ENCODE results near the gene CCDC102B. TPM values are rescaled to one million over a fixed set of nuclear protein-coding genes. Genes with fewer than 3 reads are reported as not detected.

CCDC102B gene
- total RNA-seq, 1 experiment from 2014 or later = 3.1 TPM

DNA sequence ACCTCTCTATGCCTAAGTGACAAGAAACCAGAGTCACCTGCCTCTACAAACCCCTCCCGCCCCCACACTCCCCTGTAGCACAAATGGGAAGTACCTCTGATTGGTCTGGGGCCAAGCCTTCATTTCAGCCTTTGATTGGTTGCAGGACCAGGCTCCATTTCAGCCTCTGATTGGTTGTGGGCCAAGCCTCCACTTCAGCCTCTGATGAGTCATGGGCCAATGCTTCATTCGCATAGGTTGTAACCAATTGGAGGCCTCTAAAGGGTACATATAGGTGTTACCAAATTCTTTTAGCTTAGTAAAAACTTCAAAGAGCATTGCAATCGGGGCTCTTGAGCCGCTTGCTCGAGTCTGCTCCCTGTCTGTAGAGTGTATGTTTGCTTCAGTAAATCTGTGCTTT, 25.0 kb downstream of the CCDC102B start:
- H3K36me3 Mint-ChIP-seq = no peaks in the 10 kb centered on the region
- no peak for ATAC-seq
- TF ChIP-seq MYBL2 (CRISPR knock-in tag; IDR thresholded peaks at IDR 0.05) (no peak), ELF4 (CRISPR knock-in tag; IDR thresholded peaks at IDR 0.05; ENCODE audit: low read depth) (no peak), TCF7 (CRISPR knock-in tag; IDR thresholded peaks at IDR 0.05; ENCODE audit: low read depth) (no peak), ZNF416 (CRISPR knock-in tag; IDR thresholded peaks at IDR 0.05) (no peak), ZNF317 (CRISPR knock-in tag; IDR thresholded peaks at IDR 0.05; ENCODE audit: borderline replicate concordance, low read depth) (no peak), GRHL2 (CRISPR knock-in tag; IDR thresholded peaks at IDR 0.05; ENCODE audit: insufficient replicate concordance, severe bottlenecking) (no peak), TP53 (CRISPR knock-in tag; IDR thresholded peaks at IDR 0.05) (no peak), ZNF232 (CRISPR knock-in tag; IDR thresholded peaks at IDR 0.05) (no peak), ZNF138 (CRISPR knock-in tag; conservative IDR thresholded peaks at IDR 0.05) (no peak)
- TF ChIP-seq, protein P1, sequence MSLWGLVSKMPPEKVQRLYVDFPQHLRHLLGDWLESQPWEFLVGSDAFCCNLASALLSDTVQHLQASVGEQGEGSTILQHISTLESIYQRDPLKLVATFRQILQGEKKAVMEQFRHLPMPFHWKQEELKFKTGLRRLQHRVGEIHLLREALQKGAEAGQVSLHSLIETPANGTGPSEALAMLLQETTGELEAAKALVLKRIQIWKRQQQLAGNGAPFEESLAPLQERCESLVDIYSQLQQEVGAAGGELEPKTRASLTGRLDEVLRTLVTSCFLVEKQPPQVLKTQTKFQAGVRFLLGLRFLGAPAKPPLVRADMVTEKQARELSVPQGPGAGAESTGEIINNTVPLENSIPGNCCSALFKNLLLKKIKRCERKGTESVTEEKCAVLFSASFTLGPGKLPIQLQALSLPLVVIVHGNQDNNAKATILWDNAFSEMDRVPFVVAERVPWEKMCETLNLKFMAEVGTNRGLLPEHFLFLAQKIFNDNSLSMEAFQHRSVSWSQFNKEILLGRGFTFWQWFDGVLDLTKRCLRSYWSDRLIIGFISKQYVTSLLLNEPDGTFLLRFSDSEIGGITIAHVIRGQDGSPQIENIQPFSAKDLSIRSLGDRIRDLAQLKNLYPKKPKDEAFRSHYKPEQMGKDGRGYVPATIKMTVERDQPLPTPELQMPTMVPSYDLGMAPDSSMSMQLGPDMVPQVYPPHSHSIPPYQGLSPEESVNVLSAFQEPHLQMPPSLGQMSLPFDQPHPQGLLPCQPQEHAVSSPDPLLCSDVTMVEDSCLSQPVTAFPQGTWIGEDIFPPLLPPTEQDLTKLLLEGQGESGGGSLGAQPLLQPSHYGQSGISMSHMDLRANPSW (CRISPR knock-in tag; conservative IDR thresholded peaks at IDR 0.05; ENCODE audit: low read depth) = no peak
- TF ChIP-seq, protein P2, sequence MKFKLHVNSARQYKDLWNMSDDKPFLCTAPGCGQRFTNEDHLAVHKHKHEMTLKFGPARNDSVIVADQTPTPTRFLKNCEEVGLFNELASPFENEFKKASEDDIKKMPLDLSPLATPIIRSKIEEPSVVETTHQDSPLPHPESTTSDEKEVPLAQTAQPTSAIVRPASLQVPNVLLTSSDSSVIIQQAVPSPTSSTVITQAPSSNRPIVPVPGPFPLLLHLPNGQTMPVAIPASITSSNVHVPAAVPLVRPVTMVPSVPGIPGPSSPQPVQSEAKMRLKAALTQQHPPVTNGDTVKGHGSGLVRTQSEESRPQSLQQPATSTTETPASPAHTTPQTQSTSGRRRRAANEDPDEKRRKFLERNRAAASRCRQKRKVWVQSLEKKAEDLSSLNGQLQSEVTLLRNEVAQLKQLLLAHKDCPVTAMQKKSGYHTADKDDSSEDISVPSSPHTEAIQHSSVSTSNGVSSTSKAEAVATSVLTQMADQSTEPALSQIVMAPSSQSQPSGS (CRISPR knock-in tag; IDR thresholded peaks at IDR 0.05; ENCODE audit: borderline replicate concordance, low read depth) = no peak
- TF ChIP-seq, protein P3, sequence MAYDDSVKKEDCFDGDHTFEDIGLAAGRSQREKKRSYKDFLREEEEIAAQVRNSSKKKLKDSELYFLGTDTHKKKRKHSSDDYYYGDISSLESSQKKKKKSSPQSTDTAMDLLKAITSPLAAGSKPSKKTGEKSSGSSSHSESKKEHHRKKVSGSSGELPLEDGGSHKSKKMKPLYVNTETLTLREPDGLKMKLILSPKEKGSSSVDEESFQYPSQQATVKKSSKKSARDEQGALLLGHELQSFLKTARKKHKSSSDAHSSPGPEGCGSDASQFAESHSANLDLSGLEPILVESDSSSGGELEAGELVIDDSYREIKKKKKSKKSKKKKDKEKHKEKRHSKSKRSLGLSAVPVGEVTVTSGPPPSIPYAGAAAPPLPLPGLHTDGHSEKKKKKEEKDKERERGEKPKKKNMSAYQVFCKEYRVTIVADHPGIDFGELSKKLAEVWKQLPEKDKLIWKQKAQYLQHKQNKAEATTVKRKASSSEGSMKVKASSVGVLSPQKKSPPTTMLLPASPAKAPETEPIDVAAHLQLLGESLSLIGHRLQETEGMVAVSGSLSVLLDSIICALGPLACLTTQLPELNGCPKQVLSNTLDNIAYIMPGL (CRISPR knock-in tag; IDR thresholded peaks at IDR 0.05) = no peak
- TF ChIP-seq, protein P4, sequence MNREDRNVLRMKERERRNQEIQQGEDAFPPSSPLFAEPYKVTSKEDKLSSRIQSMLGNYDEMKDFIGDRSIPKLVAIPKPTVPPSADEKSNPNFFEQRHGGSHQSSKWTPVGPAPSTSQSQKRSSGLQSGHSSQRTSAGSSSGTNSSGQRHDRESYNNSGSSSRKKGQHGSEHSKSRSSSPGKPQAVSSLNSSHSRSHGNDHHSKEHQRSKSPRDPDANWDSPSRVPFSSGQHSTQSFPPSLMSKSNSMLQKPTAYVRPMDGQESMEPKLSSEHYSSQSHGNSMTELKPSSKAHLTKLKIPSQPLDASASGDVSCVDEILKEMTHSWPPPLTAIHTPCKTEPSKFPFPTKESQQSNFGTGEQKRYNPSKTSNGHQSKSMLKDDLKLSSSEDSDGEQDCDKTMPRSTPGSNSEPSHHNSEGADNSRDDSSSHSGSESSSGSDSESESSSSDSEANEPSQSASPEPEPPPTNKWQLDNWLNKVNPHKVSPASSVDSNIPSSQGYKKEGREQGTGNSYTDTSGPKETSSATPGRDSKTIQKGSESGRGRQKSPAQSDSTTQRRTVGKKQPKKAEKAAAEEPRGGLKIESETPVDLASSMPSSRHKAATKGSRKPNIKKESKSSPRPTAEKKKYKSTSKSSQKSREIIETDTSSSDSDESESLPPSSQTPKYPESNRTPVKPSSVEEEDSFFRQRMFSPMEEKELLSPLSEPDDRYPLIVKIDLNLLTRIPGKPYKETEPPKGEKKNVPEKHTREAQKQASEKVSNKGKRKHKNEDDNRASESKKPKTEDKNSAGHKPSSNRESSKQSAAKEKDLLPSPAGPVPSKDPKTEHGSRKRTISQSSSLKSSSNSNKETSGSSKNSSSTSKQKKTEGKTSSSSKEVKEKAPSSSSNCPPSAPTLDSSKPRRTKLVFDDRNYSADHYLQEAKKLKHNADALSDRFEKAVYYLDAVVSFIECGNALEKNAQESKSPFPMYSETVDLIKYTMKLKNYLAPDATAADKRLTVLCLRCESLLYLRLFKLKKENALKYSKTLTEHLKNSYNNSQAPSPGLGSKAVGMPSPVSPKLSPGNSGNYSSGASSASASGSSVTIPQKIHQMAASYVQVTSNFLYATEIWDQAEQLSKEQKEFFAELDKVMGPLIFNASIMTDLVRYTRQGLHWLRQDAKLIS (CRISPR knock-in tag; IDR thresholded peaks at IDR 0.05; ENCODE audit: borderline replicate concordance) = no peak
- H3K27me3 Mint-ChIP-seq (ENCODE audit: low read depth) = no peaks in the 10 kb centered on the region
- ChIA-PET POLR2A (no interaction called here), CTCF (no interaction called here)
- H3K4me3 Mint-ChIP-seq = no peak overlapping the region
- DNase-seq (ENCODE audit: low spot score) = no peak
- no peaks in the 10 kb centered on the region for H3K4me1 Mint-ChIP-seq
- H3K9me3 Mint-ChIP-seq = peaks cover 8% of the 10 kb centered on the region; the same call in 1 of the 2 replicates
- no peak overlapping the region for H3K27ac Mint-ChIP-seq

DNA sequence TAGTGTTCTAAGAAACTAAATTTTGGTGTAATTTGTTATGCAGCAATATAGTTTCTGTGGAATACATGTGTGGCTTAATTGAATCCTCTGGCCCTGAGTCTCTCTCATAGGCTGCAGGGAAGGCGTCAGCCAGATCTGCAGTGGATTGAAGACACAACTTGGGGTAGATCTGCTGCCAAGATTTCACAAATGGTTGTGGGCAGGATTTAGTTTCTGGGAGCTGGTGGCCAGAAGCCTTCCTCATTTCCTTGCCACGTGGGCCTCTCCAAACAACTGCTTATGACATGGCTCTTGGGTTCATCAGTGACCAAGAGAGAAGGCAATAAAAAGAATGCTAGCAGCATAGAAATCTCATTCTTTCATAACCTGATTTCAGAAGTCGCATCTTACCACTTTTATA, 28.2 kb downstream of the CCDC102B start:
- no peaks in the 10 kb centered on the region for H3K27me3 Mint-ChIP-seq (ENCODE audit: low read depth)
- DNase-seq (ENCODE audit: low spot score) = no peak
- TF ChIP-seq, protein P5, sequence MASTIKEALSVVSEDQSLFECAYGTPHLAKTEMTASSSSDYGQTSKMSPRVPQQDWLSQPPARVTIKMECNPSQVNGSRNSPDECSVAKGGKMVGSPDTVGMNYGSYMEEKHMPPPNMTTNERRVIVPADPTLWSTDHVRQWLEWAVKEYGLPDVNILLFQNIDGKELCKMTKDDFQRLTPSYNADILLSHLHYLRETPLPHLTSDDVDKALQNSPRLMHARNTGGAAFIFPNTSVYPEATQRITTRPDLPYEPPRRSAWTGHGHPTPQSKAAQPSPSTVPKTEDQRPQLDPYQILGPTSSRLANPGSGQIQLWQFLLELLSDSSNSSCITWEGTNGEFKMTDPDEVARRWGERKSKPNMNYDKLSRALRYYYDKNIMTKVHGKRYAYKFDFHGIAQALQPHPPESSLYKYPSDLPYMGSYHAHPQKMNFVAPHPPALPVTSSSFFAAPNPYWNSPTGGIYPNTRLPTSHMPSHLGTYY (CRISPR knock-in tag; IDR thresholded peaks at IDR 0.05) = no peak
- TF ChIP-seq, protein P6, sequence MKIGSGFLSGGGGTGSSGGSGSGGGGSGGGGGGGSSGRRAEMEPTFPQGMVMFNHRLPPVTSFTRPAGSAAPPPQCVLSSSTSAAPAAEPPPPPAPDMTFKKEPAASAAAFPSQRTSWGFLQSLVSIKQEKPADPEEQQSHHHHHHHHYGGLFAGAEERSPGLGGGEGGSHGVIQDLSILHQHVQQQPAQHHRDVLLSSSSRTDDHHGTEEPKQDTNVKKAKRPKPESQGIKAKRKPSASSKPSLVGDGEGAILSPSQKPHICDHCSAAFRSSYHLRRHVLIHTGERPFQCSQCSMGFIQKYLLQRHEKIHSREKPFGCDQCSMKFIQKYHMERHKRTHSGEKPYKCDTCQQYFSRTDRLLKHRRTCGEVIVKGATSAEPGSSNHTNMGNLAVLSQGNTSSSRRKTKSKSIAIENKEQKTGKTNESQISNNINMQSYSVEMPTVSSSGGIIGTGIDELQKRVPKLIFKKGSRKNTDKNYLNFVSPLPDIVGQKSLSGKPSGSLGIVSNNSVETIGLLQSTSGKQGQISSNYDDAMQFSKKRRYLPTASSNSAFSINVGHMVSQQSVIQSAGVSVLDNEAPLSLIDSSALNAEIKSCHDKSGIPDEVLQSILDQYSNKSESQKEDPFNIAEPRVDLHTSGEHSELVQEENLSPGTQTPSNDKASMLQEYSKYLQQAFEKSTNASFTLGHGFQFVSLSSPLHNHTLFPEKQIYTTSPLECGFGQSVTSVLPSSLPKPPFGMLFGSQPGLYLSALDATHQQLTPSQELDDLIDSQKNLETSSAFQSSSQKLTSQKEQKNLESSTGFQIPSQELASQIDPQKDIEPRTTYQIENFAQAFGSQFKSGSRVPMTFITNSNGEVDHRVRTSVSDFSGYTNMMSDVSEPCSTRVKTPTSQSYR (CRISPR knock-in tag; IDR thresholded peaks at IDR 0.05) = no peak
- no peak for TF ChIP-seq RORB (CRISPR knock-in tag; IDR thresholded peaks at IDR 0.05)
- TF ChIP-seq, protein P1 (CRISPR knock-in tag; conservative IDR thresholded peaks at IDR 0.05; ENCODE audit: low read depth) = no peak

More for the DNA sequence above, 28.2 kb downstream of the CCDC102B start:
- no peaks in the 10 kb centered on the region for H3K36me3 Mint-ChIP-seq
- CTCF ChIA-PET = no interaction called here
- no peak overlapping the region for H3K27ac Mint-ChIP-seq
- POLR2A ChIA-PET = no interaction called here
- H3K4me3 Mint-ChIP-seq = no peak overlapping the region
- H3K4me1 Mint-ChIP-seq = peaks cover 3% of the 10 kb centered on the region; the same call in 1 of the 2 replicates
- no peak for ATAC-seq
- H3K9me3 Mint-ChIP-seq = peaks cover 8% of the 10 kb centered on the region; the same call in 1 of the 2 replicates

Measured in WTC11 (cell line).